HG03342 (cell line): ENCODE measurements around the gene TRIP13.
"Not testable (repeated sequence)": the region's sequence is repeated elsewhere in the genome, so short reads cannot be mapped to it uniquely, and the experiment has no call there.

Experiments
- ATAC-seq: cut with Tn5 transposase; IDR thresholded peaks from one replicate; pipeline ENCODE4 v1.9.1; 2021; ENCODE audit warnings: mild to moderate bottlenecking, moderate library complexity; ENCODE audit not compliant: unreplicated experiment

TRIP13 gene

GRCh38 chr5:916441-917293 is 24.0 kb downstream of the TRIP13 start:
- no peak for ATAC-seq

- not testable (repeated sequence) for ATAC-seq
Observed at GRCh38 chr5:918717-919116, 26.0 kb downstream of the TRIP13 start.

GRCh38 chr5:919356-920000 is 26.8 kb downstream of the TRIP13 start:
- no peak for ATAC-seq

- no peak for ATAC-seq
Observed at GRCh38 chr5:920321-920720, 27.6 kb downstream of the TRIP13 start.

- ATAC-seq, result no peak
Observed at GRCh38 chr5:921456-922435, 29.1 kb downstream of the TRIP13 start.

- no peak for ATAC-seq
Observed at GRCh38 chr5:922436-923280, 30.0 kb downstream of the TRIP13 start.

GRCh38 chr5:923281-923873 is 30.7 kb downstream of the TRIP13 start:
- ATAC-seq, result peak; percentile 79

- ATAC-seq, result no peak
Observed at GRCh38 chr5:926417-927171, 33.9 kb downstream of the TRIP13 start.

GRCh38 chr5:927172-928015 is 34.7 kb downstream of the TRIP13 start:
- no peak for ATAC-seq

- not testable (repeated sequence) for ATAC-seq
Observed at GRCh38 chr5:929182-929581, 36.5 kb downstream of the TRIP13 start.

- no peak for ATAC-seq
Observed at GRCh38 chr5:929596-929995, 36.9 kb downstream of the TRIP13 start.

GRCh38 chr5:930866-931265 is 38.2 kb downstream of the TRIP13 start:
- ATAC-seq, result no peak

- no peak for ATAC-seq
Observed at GRCh38 chr5:931570-932145, 39.0 kb downstream of the TRIP13 start.

- ATAC-seq, result no peak
Observed at GRCh38 chr5:932151-932627, 39.5 kb downstream of the TRIP13 start.

GRCh38 chr5:932628-933250 is 40.1 kb downstream of the TRIP13 start:
- no peak for ATAC-seq

- no peak for ATAC-seq
Observed at GRCh38 chr5:933251-933861, 40.7 kb downstream of the TRIP13 start.

- not testable (repeated sequence) for ATAC-seq
Observed at GRCh38 chr5:933951-934350, 41.3 kb downstream of the TRIP13 start.
